IPS DF 19.7 (cell line): ENCODE results near the gene FCGBP.
"Not testable (repeated sequence)": the region's sequence is repeated elsewhere in the genome, so short reads cannot be mapped to it uniquely, and the experiment has no call there.

Source experiments
- DNase-seq: peaks from one replicate; pipeline ENCODE4 v3.0.0-alpha.2; 2013; ENCODE audit warnings: low read depth, low spot score

FCGBP gene

DNA sequence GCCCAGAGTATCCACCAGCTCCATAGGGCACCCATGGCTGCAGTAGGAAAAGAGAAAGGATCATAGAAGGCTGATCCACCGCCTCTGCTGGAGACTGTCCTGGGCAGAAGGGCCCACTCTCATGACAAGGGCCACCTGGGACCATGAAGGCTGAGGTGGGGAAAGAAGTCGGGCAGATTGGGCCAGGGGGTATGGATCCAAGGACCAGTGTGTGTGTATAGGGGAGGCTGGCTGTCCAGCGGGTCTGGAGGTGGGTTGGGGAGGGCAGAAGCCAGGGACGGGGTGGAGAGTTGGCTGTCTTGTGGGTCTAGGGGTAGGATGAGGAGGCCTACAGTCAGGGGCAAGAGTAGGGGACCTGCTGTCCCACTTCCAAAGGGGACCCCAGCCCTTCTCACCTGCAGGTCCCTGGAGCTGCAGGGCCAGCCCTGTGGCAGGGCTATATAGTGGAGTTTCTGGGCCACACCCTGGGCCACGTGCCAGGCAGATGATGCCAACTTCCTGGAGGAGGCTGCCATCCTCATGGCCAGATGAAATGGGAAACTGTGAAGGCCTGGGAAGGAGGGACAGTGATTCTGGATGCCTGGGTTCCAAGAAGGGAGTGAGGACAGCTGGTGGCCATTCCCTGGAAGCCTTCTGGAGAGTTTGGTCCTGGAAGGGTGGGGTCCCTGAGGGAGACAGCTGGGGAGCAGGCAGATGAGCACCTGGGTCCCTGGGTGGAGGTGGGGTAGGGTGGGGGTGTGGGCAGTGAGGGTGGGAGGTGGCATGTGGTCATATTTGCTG is at the start of gene FCGBP:
Gene FCGBP (minus strand): TSS at position 51 of the 780 bp plus-strand sequence.
- no peak for DNase-seq

DNA sequence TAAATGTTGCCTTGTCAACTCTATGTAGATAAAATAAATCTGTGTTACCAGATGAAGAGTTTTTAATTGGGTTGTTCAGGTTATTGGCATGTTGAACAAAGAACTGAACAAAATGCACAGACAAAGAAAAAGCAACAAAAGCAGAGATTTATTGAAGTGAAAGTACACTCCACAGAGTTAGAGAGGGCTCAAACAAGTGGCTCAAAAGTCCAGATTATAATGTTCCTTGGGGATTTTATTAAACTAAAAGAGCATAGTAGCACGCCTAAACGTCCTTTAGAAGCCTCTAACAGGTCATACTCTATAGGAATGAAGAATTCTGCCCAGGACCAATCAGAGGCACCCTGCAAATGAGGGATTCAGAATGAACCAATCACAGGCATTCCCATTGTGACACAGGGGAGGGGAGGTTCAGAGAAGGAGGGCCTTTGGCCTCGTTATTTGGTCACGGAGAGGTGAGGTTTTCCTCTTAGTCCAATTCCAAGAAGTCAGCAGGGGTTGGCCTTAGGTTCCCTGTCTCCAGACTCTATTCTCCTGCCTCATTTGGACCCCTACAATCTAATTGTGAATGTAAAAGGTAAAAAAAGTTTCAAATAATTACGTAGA is 49.4 kb upstream of the FCGBP start:
- no peak for DNase-seq

DNA sequence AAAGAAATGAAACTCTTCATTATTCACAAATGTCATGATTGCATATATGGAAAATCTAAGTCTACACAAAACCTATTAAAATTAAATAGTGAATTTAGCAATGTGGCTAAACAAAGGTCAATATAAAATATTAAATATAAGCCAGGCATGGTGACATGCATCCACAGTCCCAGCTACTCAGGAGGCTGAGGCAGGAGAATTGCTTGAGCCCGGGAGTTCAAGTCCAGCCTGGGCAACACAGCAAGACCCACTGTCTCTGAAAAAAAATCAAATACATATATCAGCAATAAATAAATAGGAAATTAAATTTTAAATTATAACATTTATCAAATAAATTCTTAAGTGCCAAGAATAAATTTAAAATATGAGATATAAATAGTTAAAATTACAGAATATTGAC is 48.4 kb upstream of the FCGBP start:
- no peak for DNase-seq

DNA sequence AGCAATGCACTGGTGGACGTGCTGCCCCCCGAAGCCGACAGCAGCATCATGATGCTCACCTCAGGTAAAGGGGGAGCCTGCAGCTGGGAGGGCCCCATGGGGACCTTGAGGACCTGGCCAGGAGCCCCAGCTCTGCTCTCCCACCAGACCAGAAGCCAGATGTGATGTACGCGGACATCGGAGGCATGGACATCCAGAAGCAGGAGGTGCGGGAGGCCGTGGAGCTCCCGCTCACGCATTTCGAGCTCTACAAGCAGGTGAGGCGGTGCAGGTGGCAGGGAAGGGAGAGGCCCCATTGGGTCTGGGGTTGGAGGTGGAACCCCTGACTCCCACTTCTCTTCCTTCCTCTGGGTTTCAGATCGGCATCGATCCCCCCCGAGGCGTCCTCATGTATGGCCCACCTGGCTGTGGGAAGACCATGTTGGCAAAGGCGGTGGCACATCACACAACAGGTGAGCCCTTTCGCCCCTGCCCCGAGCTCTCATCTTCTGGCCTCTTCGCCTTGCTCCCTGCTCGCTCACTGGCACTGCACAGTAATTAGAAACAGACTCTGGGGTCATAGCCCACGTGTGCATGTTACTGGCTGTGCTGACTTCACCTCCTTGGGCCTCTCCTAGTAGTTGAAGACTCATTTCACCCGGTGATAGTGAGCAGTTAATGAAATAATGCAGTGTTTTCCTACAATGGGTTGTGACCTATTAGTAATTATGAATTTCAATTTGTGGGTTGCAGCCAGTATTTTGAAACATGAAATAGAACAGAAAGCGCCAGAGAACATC is 40.1 kb upstream of the FCGBP start:
- DNase-seq = no peak

DNA sequence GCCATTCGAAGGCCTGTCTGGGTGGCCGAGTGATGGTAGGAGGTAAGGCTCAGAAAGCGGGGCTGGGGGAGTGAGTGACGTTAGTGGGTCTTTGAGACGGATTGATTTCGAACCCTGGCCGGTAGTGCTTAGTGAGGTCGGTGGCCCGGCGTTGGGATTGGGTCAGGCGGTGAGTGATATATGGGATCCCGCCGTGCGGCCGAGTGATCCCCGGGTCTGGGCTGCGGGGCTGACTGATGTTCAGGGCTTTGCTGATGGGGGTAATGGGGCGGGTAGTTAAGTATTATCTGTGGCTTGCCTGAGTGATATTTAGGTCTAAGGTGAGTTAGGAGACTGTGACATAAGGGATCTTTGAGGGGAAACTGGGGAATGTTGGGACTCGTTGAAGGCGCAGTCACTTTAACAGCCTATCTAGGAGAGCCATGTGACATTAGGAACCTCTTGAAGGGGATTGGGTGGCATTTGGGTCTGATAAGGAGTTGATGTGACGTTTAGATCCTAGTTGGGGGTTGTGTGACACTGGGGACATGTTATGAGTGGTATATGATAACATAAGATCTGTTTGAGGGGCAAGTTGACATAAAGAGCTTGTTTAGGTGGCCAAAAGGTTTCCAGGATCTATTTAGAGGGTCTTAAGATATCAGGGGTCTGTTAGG is 37.1 kb upstream of the FCGBP start:
- DNase-seq = no peak

DNA sequence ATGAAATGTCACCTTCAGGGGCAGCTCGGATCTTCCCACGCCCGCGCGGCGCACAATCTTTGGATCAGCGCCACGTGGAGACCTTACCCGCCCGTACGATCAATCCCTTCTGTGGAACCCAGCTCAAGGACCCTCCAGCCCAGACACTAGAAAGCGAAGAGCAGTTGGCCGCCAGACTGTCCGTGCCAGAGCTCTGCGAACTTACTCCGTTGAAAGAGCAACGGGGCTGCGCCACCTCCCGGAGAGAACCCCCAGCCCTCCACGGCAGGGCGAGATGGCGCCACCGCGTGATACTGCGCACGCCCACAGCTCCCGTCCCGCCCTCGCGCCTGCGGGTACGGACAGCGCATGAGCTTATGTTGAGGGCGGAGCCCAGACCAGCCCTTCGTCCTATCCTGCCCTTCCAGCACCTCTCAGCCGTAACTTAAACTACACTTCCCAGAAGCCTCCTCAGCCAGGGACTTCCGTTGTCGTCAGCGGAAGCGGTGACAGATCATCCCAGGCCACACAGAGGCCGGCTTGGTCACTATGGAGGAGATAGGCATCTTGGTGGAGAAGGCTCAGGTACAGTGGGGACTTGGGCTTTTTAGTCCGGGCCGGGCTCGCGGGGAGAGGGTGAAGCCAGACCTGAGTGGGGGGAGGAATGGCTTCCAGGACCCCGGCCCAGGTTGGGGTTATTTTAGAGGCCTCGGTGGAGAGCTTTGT is 36.4 kb upstream of the FCGBP start, which contains the start of gene PSMC4:
Gene PSMC4 (plus strand): TSS at position 491 of the 705 bp plus-strand sequence. CDS start 38 bp downstream, at position 529.
- peak; percentile 99 for DNase-seq

DNA sequence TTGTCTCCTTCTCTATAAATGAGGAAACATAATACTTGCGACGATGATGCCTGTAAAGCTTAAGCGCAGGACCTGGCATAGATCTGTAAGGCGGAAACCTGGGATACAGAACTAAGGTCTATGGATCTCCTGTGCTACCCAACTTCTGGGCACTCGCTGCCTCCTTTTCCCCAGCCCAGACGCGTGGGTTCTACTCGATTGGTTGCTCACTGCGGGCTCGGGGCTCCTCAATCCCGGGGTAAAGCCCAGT is 35.9 kb upstream of the FCGBP start:
- DNase-seq = no peak

DNA sequence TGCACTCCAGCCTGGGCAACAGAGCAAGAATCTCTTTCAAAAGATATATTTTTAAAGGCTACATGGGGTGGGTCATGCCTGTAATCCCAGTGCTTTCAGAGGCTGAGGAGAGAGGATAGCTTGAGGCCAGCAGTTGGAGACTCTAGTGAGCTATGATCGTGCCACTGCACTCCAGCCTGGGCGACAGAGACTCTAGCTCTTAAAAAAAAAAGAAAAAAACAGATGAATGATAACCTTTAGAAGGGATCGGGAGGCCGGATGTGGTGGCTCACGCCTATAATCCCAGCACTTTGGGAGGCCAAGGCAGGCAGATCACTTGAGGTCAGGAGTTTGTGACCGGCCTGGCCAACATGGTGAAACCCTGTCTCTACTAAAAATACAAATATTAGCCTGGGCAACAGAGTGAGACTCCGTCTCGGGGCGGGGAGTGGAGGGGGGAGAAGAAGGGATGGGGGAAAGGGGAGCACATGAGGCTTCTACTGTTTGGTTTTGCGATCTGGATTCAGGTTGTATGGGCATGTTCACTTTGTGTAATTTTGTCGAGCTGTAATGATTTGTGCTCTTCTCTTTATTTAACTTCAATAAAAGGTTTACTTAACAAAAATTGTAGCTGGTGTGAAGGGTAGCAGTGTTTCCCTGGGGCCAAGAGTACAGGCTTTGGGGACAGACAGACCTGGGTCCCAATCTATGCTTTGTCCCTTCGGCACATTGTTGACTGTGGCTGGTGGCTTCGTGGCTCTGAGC is 35.4 kb upstream of the FCGBP start:
- DNase-seq = no peak

DNA sequence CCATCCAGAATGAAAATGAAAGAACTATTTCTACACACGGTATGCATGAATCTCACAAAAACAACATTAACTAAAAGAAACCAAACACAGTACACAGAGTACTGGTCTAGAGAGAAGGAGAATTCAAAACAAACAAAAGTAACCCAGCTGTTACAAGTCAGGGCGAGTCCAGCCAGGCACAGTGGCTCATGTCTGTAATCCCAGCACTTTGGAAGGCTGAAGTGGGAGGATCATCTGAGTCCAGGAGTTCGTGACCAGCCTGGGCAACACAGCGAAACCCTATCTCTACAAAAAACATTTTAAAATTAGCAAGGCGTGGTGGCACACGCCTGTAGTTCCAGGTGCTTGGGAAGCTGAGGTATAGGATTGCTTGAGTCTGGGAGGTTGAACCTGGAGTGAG is 34.8 kb upstream of the FCGBP start:
- no peak for DNase-seq

DNA sequence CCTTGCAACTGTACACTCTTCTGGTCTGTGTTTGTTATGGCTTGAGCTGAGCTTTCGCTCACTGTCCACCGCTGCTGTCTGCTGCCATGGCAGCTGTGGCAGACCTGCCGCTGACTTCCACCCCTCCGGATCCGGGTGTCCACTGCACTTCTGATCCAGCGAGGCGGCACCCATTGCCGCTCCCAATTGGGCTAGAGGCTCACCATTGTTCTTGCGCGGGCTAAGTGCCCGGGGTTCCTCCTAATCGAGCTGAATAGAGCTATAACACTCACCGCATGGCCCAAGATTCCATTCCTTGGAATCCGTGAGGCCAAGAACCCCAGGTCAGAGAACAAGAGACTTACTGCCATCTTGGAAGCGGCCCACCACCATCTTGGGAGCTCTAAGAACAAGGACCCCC is 34.4 kb upstream of the FCGBP start:
- DNase-seq = no peak

DNA sequence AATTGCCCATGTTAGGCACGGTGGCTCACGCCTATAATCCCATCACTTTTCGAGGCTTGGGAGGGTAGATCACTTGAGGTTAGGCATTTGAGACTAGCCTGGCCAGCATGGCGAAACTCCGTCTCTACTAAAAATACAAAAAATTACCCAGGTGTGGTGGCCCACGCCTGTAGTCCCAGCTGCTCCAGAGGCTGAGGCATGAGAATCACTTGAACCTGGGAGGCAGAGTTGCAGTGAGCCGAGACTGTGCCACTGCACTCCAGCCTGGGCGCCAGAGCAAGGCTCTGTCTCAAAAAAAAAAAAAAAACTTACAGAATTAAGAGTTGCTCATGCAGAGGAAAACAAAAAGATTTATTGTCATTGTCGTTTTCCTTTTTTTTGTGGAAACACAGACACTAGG is 33.1 kb upstream of the FCGBP start:
- DNase-seq = no peak

DNA sequence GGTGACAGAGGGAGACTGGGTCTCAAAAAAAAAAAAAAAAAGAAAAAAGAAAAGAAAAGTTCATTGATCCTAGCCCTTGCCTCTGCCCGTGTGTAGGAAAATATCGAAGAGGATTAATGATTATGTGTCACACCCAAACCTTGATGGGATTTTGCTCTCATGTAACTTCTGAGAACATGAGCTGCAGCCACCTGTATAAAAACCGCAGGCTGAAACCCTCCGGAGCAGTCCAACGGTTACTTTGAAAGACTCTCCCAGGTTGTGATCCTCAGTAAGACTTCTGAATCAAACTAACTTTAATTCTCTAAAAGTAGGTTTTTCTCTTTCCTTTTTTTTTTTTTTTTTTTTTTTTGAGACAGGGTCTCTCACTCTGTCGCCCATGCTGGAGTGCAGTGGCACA is 32.2 kb upstream of the FCGBP start:
- no peak for DNase-seq

DNA sequence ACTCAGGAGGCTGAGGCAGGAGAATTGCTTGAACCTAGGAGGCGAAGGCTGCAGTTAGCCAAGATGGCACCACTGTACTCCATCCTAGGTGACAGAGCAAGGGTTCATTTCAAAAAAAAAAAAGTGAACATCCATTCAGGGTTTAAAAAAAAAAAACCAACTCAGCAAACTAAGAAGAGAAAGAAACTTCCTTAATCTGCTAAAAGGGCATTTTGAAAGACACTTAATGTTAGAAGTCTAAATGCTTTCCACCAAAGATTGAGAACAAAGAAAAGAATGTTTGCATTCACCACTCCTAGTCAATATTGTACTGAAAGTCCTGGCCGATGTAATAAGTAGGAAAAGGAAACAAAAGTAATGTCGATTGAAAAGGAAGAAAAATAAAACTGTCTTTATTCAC is 29.5 kb upstream of the FCGBP start:
- DNase-seq = no peak

DNA sequence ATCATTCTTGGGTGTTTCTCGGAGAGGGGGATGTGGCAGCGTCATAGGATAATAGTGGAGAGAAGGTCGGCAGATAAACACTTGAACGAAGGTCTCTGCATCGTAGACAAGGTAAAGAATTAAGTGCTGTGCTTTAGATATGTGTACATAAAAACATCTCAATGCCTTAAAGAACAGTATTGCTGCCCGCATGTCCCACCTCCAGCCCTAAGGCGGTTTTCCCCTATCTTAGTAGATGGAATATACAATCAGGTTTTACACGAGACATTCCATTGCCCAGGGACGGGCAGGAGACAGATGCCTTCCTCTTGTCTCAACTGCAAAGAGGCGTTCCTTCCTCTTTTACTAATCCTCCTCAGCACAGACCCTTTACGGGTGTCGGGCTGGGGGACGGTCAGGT is 25.0 kb upstream of the FCGBP start:
- not testable (repeated sequence) for DNase-seq

DNA sequence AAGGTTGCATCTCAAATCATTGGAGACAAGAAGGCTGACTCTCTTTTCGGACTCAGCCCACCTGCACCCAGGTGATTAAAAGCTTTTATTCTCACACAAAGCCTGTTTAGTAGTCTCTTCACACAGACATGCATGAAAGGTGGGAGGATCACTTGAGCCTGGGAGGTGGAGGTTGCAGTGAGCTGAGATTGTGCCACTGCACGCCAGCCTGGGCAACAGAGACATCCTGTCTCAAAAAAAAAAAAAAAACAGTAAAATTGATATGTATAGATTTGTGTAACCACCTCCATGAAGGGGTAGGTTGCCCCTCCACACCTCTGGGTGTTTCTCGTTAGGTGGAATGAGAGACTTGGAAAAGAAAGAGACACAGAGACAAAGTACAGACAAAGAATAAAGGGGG is 24.5 kb upstream of the FCGBP start:
- not testable (repeated sequence) for DNase-seq

DNA sequence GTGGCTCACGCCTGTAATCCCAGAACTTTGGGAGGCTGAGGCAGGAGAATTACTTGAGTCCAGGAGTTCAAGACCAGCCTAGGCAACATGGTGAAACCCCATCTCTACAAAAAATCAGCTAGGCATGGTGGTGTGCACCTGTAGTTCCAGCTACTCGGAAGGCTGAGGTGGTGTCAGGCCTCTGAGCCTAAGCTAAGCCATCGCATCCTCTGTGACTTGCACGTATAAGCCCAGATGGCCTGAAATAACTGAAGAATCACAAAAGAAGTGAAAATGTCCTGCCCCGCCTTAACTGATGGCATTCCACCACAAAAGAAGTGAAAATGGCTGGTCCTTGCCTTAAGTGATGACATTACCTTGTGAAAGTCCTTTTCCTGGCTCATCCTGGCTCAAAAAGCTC is 23.5 kb upstream of the FCGBP start:
- not testable (repeated sequence) for DNase-seq

DNA sequence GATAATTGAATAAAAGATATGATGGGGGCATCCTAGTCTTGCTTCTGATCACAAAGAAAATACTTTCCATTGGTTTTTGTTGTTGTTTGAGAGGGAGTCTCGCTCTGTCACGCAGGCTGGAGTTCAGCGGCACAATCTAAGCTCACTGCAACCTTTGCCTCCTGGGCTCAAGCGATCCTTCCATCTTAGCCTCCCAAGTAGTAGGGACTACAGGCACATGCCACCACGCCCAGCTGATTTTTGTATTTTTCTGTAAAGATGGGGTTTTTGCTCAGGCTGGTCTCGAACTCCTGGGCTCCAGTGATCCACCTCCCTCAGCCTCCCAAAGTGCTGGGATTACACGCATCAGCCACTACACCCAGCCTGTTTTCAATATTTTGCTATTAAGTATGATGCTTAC is 19.5 kb upstream of the FCGBP start:
- no peak for DNase-seq

DNA sequence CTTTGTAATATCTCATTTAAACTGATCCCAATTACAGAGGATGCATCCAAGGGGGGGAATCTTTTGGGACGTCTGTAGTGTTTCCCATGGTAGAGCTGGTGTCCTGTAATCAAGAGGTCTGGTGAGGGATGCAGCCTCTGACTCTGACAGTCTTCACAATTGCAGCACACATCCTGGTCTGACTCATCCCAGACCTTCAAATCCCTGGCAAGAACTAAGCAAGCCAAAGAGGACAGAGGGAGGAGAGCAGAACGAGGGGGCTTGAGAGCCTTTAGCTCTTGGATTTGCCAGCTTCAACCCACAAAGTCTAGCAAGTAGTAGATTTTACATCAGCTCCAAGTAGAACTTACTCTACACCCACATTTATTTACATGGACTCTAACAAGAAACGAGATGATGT is 17.3 kb upstream of the FCGBP start:
- no peak for DNase-seq

DNA sequence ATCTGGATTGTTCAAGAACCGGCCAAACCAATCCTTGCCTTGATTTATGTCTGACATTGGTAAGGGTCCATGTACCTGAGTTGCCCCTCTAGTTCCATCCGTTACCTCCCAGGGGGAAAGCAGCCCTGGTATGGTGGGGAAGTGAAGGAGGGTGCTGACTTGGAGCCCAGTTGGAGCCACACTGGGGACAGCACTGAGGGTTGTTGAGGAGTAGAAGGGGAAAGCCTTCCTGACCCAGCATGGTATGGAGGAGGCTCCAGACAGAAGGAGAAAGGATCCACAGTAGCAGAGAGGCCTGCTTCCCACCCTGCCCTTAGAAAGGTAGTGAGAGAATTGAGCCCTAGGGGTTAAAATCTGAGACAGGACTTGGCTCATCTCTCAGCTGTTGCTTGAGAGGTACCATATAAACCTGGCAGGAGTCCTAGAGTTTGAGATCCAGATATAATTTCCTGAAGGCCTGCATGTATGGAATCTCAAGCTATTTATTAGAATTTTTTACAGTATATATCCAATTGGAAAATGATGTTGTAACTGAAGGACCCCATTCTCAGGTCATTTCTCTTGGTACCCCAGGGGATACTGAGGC is 16.7 kb upstream of the FCGBP start:
- DNase-seq = no peak

DNA sequence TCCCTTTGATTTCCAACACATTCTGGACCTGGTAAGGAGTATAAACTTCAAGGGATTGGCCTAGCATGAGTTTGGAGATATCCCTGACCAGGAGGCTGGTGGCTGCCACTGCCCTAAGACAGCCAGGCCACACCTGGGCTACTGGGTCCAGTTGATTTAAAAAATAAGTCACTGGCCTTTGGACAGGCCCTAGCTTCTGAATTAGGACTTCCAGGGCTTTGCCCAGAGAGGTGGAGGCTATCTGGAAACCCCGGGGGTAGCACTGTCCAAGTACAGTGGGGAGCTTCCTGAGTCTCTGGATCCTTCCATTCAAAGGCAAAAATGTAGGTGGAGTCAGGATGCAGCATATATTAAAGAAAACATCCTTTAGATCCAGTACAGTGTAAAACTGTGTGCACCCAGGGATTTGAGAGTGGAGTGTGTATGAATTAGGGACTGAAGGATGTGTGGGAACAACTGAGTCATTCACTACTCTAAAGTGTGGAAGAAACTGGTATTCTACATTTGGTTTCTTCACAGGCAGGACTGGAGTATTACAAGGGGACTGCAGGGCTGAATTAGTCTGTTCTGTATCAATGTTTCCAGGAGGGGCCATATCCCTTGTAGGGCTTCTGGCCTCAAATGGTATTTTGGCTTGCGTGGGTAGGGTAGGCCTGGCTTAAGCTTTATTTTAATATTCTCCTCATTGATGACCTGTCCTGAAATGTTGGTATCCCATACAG is 14.8 kb upstream of the FCGBP start:
- no peak for DNase-seq
